ENCODE results near the gene ZNF385A.

Gene ZNF385A

GRCh38 chr12:54352891-54353874, 31.4 kb downstream of the ZNF385A start:
- TF ChIP-seq GATA2 (IDR thresholded peaks at IDR 0.05; ENCODE audit: low read depth, low read length), result no peak

DNA sequence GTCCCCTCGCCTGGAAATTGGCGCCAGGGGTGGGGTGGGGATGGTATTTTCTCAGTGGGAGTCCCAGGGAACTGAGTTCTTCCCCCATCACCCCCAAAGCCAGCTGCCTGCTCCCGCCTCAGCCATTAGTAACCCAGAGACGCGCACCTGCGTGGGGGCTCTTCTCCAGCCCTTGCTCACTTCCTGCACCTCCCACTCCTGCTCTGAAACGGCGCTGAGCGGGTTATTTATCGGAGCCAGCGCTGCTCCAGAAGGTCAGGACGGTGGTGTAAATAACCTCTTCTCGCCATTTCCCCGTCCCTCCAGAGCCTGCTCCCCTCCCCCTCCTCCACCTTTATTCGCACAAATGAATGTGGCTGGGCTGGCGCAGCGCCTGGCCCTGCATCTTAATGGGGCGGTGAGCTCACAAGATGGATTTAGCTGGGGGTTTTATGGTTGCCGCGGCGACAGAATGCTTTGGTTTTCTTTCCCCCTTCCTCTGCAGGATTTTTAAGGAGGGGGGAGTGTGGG, 32.5 kb downstream of the ZNF385A start:
- no peak for TF ChIP-seq GATA2 (IDR thresholded peaks at IDR 0.05; ENCODE audit: low read depth, low read length)
- no peak for TF ChIP-seq GATA3 (IDR thresholded peaks at IDR 0.05; ENCODE audit: low read depth, low read length)

DNA sequence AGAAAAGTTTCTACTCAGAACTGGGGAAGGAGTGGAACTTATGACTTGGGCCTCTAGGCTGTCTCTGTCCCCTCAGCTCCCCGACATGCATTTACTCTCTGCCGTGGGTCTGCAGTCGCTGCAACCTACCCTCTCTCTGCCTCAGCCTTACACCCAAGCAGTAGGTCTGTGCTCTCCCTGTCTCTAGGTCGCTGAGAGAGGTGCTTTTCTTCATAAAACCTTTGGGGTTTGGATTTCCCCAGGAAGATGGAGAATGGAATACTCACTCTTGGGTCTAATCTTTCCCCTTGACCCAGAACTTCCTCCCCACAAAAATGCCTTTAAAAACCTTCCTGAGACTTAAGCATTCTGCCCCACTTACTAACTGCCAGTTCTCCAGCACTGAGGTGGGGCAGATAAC, 33.2 kb downstream of the ZNF385A start:
- no peak for TF ChIP-seq GATA2 (IDR thresholded peaks at IDR 0.05; ENCODE audit: low read depth, low read length)

GRCh38 chr12:54350743-54351142, 33.8 kb downstream of the ZNF385A start:
- TF ChIP-seq GATA3 (IDR thresholded peaks at IDR 0.05; ENCODE audit: low read depth, low read length) (no peak), GATA2 (IDR thresholded peaks at IDR 0.05; ENCODE audit: low read depth, low read length) (no peak)

DNA sequence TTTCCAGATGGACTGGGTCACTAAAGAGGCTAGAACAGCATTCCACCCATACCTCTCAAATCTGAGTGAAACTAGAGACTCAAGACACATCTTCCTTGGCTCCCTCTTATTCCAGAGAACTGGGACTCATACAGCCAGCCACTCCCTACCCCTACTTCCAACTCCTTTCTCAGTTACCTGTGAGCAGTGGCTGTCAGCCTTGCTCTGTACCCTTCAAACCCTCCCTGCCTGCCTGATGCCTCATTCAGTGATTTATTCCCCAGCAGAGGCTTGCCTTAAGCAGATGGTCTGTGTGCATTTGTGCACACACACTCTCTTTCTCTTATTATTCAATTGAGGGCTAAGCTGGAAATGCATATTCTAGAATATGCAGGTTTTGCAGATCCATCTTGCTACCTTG, 34.9 kb downstream of the ZNF385A start:
- no peak for TF ChIP-seq GATA3 (IDR thresholded peaks at IDR 0.05; ENCODE audit: low read depth, low read length)
- TF ChIP-seq GATA2 (IDR thresholded peaks at IDR 0.05; ENCODE audit: low read depth, low read length), result no peak

GRCh38 chr12:54349036-54349435, 35.5 kb downstream of the ZNF385A start:
- no peak for TF ChIP-seq GATA3 (IDR thresholded peaks at IDR 0.05; ENCODE audit: low read depth, low read length)
- TF ChIP-seq GATA2 (IDR thresholded peaks at IDR 0.05; ENCODE audit: low read depth, low read length), result no peak

DNA sequence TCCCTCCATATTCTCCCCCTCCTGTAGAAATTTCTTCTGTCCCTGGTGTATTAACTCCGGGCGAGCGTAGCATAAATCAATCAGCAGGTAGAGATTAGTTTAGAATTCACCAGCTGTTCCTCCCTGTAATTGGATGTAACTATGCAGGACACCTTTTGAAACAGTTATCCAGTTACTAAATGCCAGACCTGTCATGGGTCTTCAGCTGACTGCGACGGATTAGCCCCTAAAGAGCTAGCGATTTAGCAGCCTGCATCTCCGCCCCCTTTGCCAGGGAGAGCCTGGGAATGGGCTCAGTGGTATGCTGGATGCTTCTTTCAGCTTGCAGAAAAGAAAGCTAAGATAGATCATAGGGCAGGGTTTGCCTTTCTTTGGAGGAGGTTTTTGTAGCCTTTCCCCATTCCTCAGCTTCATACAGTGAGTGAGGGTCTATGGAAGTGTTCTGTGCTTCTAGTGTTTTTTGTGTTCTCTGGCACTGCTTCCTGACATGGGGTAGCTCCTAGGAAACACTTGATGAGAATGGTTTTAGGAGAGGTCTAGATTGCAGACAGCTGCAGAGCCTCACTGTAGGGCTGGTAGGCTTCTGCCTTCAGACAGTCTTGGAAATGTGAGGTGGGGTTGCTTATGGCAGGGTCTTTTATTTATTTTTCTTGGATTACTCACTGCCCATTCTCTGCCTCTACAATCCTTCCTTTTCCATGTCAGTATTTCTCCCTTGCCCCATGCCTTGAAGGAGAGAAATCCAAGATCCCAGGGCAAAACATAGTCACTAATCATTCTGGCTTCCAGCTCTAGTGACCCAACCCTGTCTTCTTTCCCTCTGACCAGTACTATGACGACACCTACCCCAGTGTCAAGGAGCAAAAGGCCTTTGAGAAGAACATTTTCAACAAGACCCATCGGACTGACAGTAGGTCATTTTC, 42.9 kb downstream of the ZNF385A start:
- TF ChIP-seq GATA3 (IDR thresholded peaks at IDR 0.05; ENCODE audit: low read depth, low read length), result no peak
- no peak for TF ChIP-seq GATA2 (IDR thresholded peaks at IDR 0.05; ENCODE audit: low read depth, low read length)

GRCh38 chr12:54340846-54341245, 43.7 kb downstream of the ZNF385A start:
- no peak for TF ChIP-seq GATA3 (IDR thresholded peaks at IDR 0.05; ENCODE audit: low read depth, low read length)
- TF ChIP-seq GATA2 (IDR thresholded peaks at IDR 0.05; ENCODE audit: low read depth, low read length), result no peak

- TF ChIP-seq GATA2 (IDR thresholded peaks at IDR 0.05; ENCODE audit: low read depth, low read length) (no peak), GATA3 (IDR thresholded peaks at IDR 0.05; ENCODE audit: low read depth, low read length) (no peak)
These were observed 45.7 kb downstream of the ZNF385A start for GRCh38 chr12:54338698-54339296.

- TF ChIP-seq GATA3 (IDR thresholded peaks at IDR 0.05; ENCODE audit: low read depth, low read length), result no peak
- TF ChIP-seq GATA2 (IDR thresholded peaks at IDR 0.05; ENCODE audit: low read depth, low read length), result no peak
These were observed 46.5 kb downstream of the ZNF385A start for GRCh38 chr12:54337854-54338650.

GRCh38 chr12:54337280-54337842, 47.2 kb downstream of the ZNF385A start:
- TF ChIP-seq GATA3 (IDR thresholded peaks at IDR 0.05; ENCODE audit: low read depth, low read length) (no peak), GATA2 (IDR thresholded peaks at IDR 0.05; ENCODE audit: low read depth, low read length) (no peak)

DNA sequence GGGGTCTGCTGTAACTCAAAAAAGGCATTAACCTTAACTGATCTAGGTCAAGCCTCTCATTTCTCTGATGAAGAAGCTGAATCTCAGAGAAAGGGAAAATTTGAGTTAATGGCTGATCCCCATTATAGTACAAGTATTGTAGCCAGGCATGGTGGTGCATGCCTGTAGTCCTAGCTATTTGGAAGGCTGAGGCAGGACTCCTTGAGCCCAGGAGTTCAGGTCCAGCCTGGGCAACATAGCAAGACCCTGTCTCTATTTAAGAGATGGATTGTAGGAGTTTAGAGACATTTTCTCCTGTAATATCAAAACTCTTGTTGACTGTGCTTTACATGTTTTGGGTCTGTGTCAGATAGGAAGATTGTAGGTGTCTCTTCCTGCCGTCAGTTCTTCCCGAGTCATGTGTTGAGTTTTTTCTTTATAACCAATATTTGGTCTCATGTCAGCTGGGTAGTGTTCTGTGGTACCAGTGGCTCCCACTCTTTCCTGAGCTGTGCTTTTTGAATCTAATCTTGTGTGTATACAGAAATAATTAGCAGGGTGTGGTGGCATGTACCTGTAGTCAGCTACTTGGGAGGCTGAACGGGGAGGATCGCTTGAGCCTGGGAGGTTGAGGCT, 51.0 kb downstream of the ZNF385A start:
- TF ChIP-seq GATA3 (IDR thresholded peaks at IDR 0.05; ENCODE audit: low read depth, low read length) (no peak), GATA2 (IDR thresholded peaks at IDR 0.05; ENCODE audit: low read depth, low read length) (no peak)

Data from SH-SY5Y (cell line).